Erythroblast (primary cell): ENCODE data around the gene FOXP2.

ENCODE experiments used
- DNase-seq, 2 experiments: peaks; one replicate each; lab custom pipeline; 2025; lab: John Stamatoyannopoulos, UW
- GATA1 ChIP-seq: IDR thresholded peaks from 2 replicates; pipeline ENCODE4 v1.6.1; 2011; ENCODE audit warnings: low read depth, mild to moderate bottlenecking, control low read depth, low read length, moderate library complexity
- POLR2A ChIP-seq: IDR thresholded peaks from 2 replicates; pipeline ENCODE4 v1.6.1; 2011; ENCODE audit warnings: mild to moderate bottlenecking, low read length

Gene FOXP2

DNA sequence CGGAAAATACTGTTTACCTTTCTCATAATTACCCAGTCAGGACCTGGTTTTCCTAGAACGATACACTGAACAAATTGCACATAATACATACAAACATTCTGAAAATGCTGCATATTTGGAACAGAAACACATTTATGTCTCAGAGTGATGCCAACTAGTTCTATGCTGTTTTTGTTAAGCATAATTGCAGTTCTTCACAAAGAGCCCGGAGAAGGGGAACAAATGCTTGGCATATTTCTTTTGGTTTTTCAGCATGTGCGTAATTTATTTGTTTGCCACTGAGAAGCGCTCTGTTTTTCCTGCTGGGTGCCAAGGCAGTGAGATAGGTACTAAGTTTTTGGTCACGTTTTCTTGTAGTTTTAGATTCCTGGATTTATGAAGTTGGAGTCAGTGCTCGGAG lies 326.3 kb downstream of the FOXP2 start:
- DNase-seq, result no peak
- no peak for TF ChIP-seq POLR2A
- no peak for TF ChIP-seq GATA1

GRCh38 chr7:114741911-114742310 lies 327.3 kb downstream of the FOXP2 start:
- TF ChIP-seq POLR2A (no peak), GATA1 (no peak)
- no peak for DNase-seq
